ENCODE measurements around the gene LIX1L. TPM values are rescaled to one million over a fixed set of nuclear protein-coding genes. Genes with fewer than 3 reads are reported as not detected.
A peak's percentile ranks its signal among the peaks of the same experiment; 100 is the strongest.

The LIX1L gene
- total and polyA plus RNA-seq, 2 experiments from 2014 or later: 14.0 to 16.3 TPM

- Histone ChIP-seq H3K4me1 (ENCODE audit: insufficient read depth) (peaks cover 16% of the 10 kb centered on the region), H3K27me3 (no peaks in the 10 kb centered on the region), H3K9me2 (replicated peaks; ENCODE audit: insufficient read depth) (no peaks in the 10 kb centered on the region), H3K4me2 (peak overlapping the region; percentile 69), H4K20me1 (ENCODE audit: insufficient read depth, poor library complexity, severe bottlenecking) (no peaks in the 10 kb centered on the region), H3K9me3 (ENCODE audit: low read depth) (no peaks in the 10 kb centered on the region), H2AFZ (no peak overlapping the region), H3K79me2 (no peaks in the 10 kb centered on the region), H3K4me3 (no peak overlapping the region), H3K36me3 (replicated peaks; ENCODE audit: insufficient read depth, low read depth) (no peaks in the 10 kb centered on the region), H3K27ac (peak overlapping the region; percentile 94)
- DNase-seq (ENCODE audit: low spot score): peak; percentile 45
- 65% methylated on average over 3 of the region's 3 CpGs for WGBS (ENCODE audit: low lambda C conversion rate, missing lambda C conversion rate)
- TF ChIP-seq EZH2phosphoT487 (IDR thresholded peaks at IDR 0.05; ENCODE audit: low read depth, severe bottlenecking, unreplicated experiment) (no peak), CTCF (IDR thresholded peaks at IDR 0.05; ENCODE audit: poor library complexity) (no peak), EZH2 (IDR thresholded peaks at IDR 0.05; ENCODE audit: borderline replicate concordance) (no peak)
Measured at GRCh38 chr1:145892486-145893087, 65.2 kb downstream of the LIX1L start.

GRCh38 chr1:145891587-145892485 lies 66.0 kb downstream of the LIX1L start:
- H3K9me2 ChIP-seq (replicated peaks; ENCODE audit: insufficient read depth): no peaks in the 10 kb centered on the region
- H3K79me2 ChIP-seq: no peaks in the 10 kb centered on the region
- H3K36me3 ChIP-seq (replicated peaks; ENCODE audit: insufficient read depth, low read depth): no peaks in the 10 kb centered on the region
- peaks cover 16% of the 10 kb centered on the region for H3K4me1 ChIP-seq (ENCODE audit: insufficient read depth)
- H3K27me3 ChIP-seq: no peaks in the 10 kb centered on the region
- H3K27ac ChIP-seq: peak overlapping the region; percentile 94
- peak overlapping the region; percentile 5 for H2AFZ ChIP-seq
- peak; percentile 98 for DNase-seq (ENCODE audit: low spot score)
- peak overlapping the region; percentile 69 for H3K4me2 ChIP-seq
- H4K20me1 ChIP-seq (ENCODE audit: insufficient read depth, poor library complexity, severe bottlenecking): no peaks in the 10 kb centered on the region
- WGBS (ENCODE audit: low lambda C conversion rate, missing lambda C conversion rate): 5% methylated on average over 6 of the region's 6 CpGs
- TF ChIP-seq EZH2 (IDR thresholded peaks at IDR 0.05; ENCODE audit: borderline replicate concordance) (no peak), CTCF (IDR thresholded peaks at IDR 0.05; ENCODE audit: poor library complexity) (peak; percentile 98)
- no peaks in the 10 kb centered on the region for H3K9me3 ChIP-seq (ENCODE audit: low read depth)
- no peak overlapping the region for H3K4me3 ChIP-seq

- Histone ChIP-seq H3K9me2 (replicated peaks; ENCODE audit: insufficient read depth) (no peaks in the 10 kb centered on the region), H3K27ac (peak overlapping the region; percentile 94), H3K79me2 (no peaks in the 10 kb centered on the region), H3K36me3 (replicated peaks; ENCODE audit: insufficient read depth, low read depth) (no peaks in the 10 kb centered on the region), H3K4me1 (ENCODE audit: insufficient read depth) (peaks cover 18% of the 10 kb centered on the region), H3K4me3 (no peak overlapping the region), H3K4me2 (peak overlapping the region; percentile 50), H2AFZ (peak overlapping the region; percentile 5), H3K27me3 (no peaks in the 10 kb centered on the region), H3K9me3 (ENCODE audit: low read depth) (no peaks in the 10 kb centered on the region), H4K20me1 (ENCODE audit: insufficient read depth, poor library complexity, severe bottlenecking) (no peaks in the 10 kb centered on the region)
- 67% methylated on average over 1 of the region's 1 CpG for WGBS (ENCODE audit: low lambda C conversion rate, missing lambda C conversion rate)
- TF ChIP-seq EZH2 (IDR thresholded peaks at IDR 0.05; ENCODE audit: borderline replicate concordance): no peak
- no peak for TF ChIP-seq CTCF (IDR thresholded peaks at IDR 0.05; ENCODE audit: poor library complexity)
- no peak for DNase-seq (ENCODE audit: low spot score)
Measured at GRCh38 chr1:145891143-145891542, 66.7 kb downstream of the LIX1L start.
